GM10266 (cell line): ENCODE measurements around the gene ABHD8.

Experiments used
- DNase-seq: peaks from one replicate; pipeline ENCODE4 v3.0.0; 2012; ENCODE audit errors: extremely low spot score
- CTCF ChIP-seq: IDR thresholded peaks from 2 replicates; pipeline ENCODE4 v1.5.1; 2012; ENCODE audit warnings: mild to moderate bottlenecking, low read depth; ENCODE audit not compliant: control insufficient read depth, insufficient read depth; ENCODE audit errors: missing control alignments

ABHD8 gene

GRCh38 chr19:17319473-17320238 lies 16.4 kb upstream of the ABHD8 start:
- DNase-seq, result no peak

GRCh38 chr19:17318966-17319365 lies 15.7 kb upstream of the ABHD8 start:
- TF ChIP-seq CTCF, result no peak

More at GRCh38 chr19:17319473-17320238, 16.4 kb upstream of the ABHD8 start:
- TF ChIP-seq CTCF, result no peak

GRCh38 chr19:17314007-17314593 lies 10.9 kb upstream of the ABHD8 start:
- DNase-seq, result no peak
- no peak for TF ChIP-seq CTCF

More at GRCh38 chr19:17318966-17319365, 15.7 kb upstream of the ABHD8 start:
- no peak for DNase-seq

- no peak for TF ChIP-seq CTCF
- DNase-seq, result no peak
Measured at GRCh38 chr19:17312189-17313113, 9.2 kb upstream of the ABHD8 start.

GRCh38 chr19:17311455-17312188 lies 8.4 kb upstream of the ABHD8 start:
- DNase-seq, result no peak
- TF ChIP-seq CTCF, result no peak

- no peak for DNase-seq
- TF ChIP-seq CTCF, result no peak
Measured at GRCh38 chr19:17309965-17310461, 6.8 kb upstream of the ABHD8 start.
